CD4-positive, alpha-beta T cell treated with Interleukin-1 beta for 1 hour (primary cell): ENCODE results near the gene KRT27.
"Not testable (repeated sequence)": the region's sequence is repeated elsewhere in the genome, so short reads cannot be mapped to it uniquely, and the experiment has no call there.

Source experiments
- DNase-seq, 2 donors: peaks; one replicate each; pipeline ENCODE4 v3.0.0-alpha.2; 2020 to 2022

Gene KRT27

GRCh38 chr17:40782450-40782849, at the start of gene KRT27:
TSS of gene KRT27 (minus strand) at chr17:40782550. CDS start at chr17:40782493, 57 bp downstream.
- DNase-seq, result no peak

GRCh38 chr17:40830085-40830776, 47.9 kb upstream of the KRT27 start:
- DNase-seq, result no peak

GRCh38 chr17:40828454-40829044, 46.2 kb upstream of the KRT27 start:
- DNase-seq, result no peak

- no peak for DNase-seq
Observed at GRCh38 chr17:40827746-40828453, 45.5 kb upstream of the KRT27 start.

- DNase-seq, result no peak
Observed at GRCh38 chr17:40825599-40825998, 43.2 kb upstream of the KRT27 start.

GRCh38 chr17:40824015-40824832, 41.9 kb upstream of the KRT27 start:
- DNase-seq, result no peak

GRCh38 chr17:40822132-40822812, 39.9 kb upstream of the KRT27 start, which contains the start of gene KRT10:
TSS of gene KRT10 (minus strand) at chr17:40822614. CDS start at chr17:40822585, 29 bp downstream.
- DNase-seq, result no peak

GRCh38 chr17:40821536-40821935, 39.2 kb upstream of the KRT27 start:
- DNase-seq, result no peak

GRCh38 chr17:40820228-40820838, 38.0 kb upstream of the KRT27 start:
- no peak for DNase-seq

- DNase-seq, result no peak
Observed at GRCh38 chr17:40819528-40820125, 37.3 kb upstream of the KRT27 start.

GRCh38 chr17:40818733-40819527, 36.6 kb upstream of the KRT27 start:
- peak; percentile 87 to 89 for DNase-seq

GRCh38 chr17:40818343-40818732, 36.0 kb upstream of the KRT27 start:
- DNase-seq, result no peak

- no peak for DNase-seq
Observed at GRCh38 chr17:40817103-40817682, 34.8 kb upstream of the KRT27 start.

- no peak for DNase-seq
Observed at GRCh38 chr17:40816569-40816968, 34.2 kb upstream of the KRT27 start.

- no peak for DNase-seq
Observed at GRCh38 chr17:40815381-40815780, 33.0 kb upstream of the KRT27 start.

GRCh38 chr17:40814657-40815056, 32.3 kb upstream of the KRT27 start:
- DNase-seq, result not testable (repeated sequence)

- DNase-seq, result no peak
Observed at GRCh38 chr17:40813804-40814203, 31.5 kb upstream of the KRT27 start.

GRCh38 chr17:40812639-40813038, 30.3 kb upstream of the KRT27 start:
- DNase-seq, result no peak

- no peak for DNase-seq
Observed at GRCh38 chr17:40810494-40810893, 28.1 kb upstream of the KRT27 start.

GRCh38 chr17:40809721-40810421, 27.5 kb upstream of the KRT27 start:
- DNase-seq, result no peak
